ENCODE results near the gene NOP53.
"Not testable (repeated sequence)": the region's sequence is repeated elsewhere in the genome, so short reads cannot be mapped to it uniquely, and the experiment has no call there.

The NOP53 gene

DNA sequence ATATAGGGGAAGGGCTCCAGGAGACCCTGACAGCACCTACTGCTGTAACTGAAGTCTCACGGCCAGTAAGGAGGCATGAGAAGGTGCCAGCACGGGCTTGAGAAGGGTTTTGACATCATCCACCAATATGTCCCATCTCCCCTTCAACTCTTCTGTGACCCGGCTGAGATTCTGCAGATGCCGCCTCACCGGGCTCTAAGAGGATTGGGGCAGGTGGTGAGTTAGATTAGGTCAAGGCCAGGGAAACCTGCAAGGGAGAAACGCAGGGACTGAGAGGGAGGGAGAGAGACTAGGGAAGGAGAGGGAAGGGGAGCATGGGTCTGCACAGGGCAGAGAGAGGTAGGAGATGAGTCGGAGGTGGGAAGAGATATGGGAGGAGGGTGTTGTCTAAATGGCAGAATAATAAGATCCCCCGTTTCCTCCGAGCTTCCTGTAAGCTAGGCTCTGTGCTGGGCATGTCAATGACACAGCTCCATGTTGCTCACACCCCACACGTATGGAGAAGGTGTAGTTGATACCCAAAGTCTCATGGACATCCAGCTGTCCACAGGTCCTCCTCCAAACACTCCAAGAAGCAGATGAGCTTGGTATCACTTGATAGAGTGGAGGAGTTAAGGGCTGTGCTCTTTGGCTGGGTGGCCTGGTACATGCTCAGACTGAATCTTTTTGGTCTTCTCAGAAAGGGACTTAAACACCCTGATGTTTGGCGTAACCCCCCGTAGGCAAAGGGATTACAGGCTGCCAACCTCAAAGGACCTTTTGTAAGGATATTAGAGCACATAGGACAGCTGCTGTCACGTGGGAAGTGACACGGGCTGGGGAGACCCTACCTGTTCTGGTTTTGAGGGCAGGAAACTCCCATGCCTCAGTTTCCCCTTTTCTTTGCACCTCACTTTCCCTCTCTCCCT lies 52.9 kb downstream of the NOP53 start:
- in situ Hi-C loops (cut with MboI; ENCODE audit: low pct_unique_long_range_greater_than_20kb, low sequenced_read_pairs): no loop called here
- DNase-seq: no peak

DNA sequence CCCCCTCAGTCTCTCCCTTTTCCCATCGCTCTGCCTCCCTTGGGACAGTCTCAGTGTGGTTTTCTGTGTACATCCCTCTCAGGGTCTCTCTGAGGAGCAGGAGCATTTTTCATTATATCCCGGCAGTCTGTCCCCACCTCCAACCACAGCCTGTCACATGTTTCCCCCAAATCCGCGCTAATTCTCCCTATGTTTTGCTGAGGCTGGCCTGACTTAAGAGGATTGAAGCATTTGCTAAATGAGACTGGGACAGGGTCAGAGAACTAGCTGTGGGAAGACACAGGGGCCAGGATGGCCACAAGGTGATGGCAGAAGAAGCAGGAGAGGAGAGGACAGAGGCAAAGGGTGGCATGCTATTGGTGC lies 53.5 kb downstream of the NOP53 start:
- in situ Hi-C loops (cut with MboI; ENCODE audit: low pct_unique_long_range_greater_than_20kb, low sequenced_read_pairs): no loop called here

DNA sequence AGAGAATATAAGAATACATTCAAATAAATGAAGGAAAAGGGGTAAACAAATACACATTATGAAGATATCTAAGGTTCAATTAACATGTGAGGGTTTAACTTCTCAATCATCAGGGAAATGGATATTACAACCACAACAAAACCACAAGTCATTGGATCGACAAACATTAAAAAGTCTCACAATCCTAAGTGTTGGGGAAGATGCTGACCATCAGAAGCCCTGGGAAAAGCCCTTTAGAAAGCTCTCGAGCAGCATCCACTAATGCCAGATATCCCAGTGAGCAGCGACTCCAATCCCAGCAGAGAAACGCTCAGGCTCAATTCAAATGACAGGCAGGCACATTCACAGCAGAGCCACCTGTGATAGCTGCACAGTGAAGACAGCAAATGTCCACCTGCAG lies 55.9 kb downstream of the NOP53 start:
- DNase-seq: no peak
- in situ Hi-C loops (cut with MboI; ENCODE audit: low pct_unique_long_range_greater_than_20kb, low sequenced_read_pairs): no loop called here

More for the DNA sequence above, 53.5 kb downstream of the NOP53 start:
- no peak for DNase-seq

DNA sequence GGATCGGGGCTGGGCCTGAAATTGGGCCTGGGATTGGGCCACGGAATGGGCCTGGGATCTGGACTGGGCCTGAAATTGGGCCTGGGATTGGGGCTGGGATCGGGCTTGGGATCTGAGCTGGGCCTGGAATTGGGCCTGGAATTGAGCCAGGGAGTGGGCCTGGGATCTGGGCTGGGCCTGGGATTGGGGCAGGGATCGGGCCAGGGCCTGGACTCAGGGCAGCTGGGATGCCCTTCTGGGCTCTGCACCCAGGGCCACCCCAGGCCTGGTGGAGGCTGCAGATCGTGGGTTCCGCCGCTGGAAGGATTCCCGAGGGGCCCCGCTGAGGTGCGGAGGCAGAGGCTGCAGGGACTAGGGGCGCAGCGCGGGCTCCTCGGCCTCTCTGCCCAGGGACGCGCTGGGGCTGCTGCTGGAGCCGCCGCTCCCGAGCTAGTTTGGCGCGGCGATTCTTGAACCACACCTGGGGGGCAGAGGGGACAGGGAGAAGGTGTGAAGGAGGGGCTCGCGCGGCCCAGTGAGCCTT lies 57.2 kb downstream of the NOP53 start:
- DNase-seq: no peak
- in situ Hi-C loops (cut with MboI; ENCODE audit: low pct_unique_long_range_greater_than_20kb, low sequenced_read_pairs): no loop called here

GRCh38 chr19:47803148-47803547 lies 57.8 kb downstream of the NOP53 start:
- in situ Hi-C loops (cut with MboI; ENCODE audit: low pct_unique_long_range_greater_than_20kb, low sequenced_read_pairs); DNase-seq: not testable (repeated sequence)

- DNase-seq; in situ Hi-C loops (cut with MboI; ENCODE audit: low pct_unique_long_range_greater_than_20kb, low sequenced_read_pairs): not testable (repeated sequence)
These were observed 58.3 kb downstream of the NOP53 start for GRCh38 chr19:47803671-47804070.

GRCh38 chr19:47804451-47804850 lies 59.1 kb downstream of the NOP53 start, which contains the start of gene TPRX1:
Gene TPRX1, minus strand, starts transcription at chr19:47804551. Its CDS starts 12 bp downstream, at chr19:47804539.
- DNase-seq; in situ Hi-C loops (cut with MboI; ENCODE audit: low pct_unique_long_range_greater_than_20kb, low sequenced_read_pairs): not testable (repeated sequence)

DNA sequence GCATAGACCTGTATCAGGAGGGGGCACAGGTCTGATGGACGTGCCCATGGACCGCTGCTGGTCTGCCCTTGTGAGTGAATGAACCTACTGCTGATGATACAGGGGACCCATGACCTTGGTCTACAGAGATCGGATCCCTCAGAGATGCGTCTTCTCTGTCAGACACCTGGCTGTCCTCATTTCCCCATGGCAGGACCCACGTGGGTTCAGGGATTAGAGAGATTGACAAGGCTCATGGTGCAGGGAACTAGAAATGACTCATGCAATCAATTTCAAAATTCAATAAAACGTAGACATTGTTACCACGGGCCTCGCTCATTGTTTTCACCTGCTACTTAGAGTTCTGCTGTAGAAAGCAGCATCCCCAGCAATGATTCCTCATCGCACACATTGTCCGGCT lies 60.0 kb downstream of the NOP53 start:
- DNase-seq: no peak
- in situ Hi-C loops (cut with MboI; ENCODE audit: low pct_unique_long_range_greater_than_20kb, low sequenced_read_pairs): no loop called here

GRCh38 chr19:47806435-47806834 lies 61.1 kb downstream of the NOP53 start:
- in situ Hi-C loops (cut with MboI; ENCODE audit: low pct_unique_long_range_greater_than_20kb, low sequenced_read_pairs): no loop called here
- DNase-seq: no peak
